Fibroblast of lung (primary cell): ENCODE data around the gene TMEM163. TPM values are rescaled to one million over a fixed set of nuclear protein-coding genes. Genes with fewer than 3 reads are reported as not detected.
"Not testable (repeated sequence)": the region's sequence is repeated elsewhere in the genome, so short reads cannot be mapped to it uniquely, and the experiment has no call there.

Experiments
- DNase-seq, 2 donors: peaks; one replicate each; pipeline versions ENCODE4 v3.0.0 to v3.0.0-alpha.2; 2010; ENCODE audit warnings: low read depth in 2 of 2
- H2AFZ ChIP-seq: 2 replicates; pipeline ENCODE4 v1.5.1; 2012; ENCODE audit warnings: low read length, control low read depth, inconsistent platforms
- H3K27ac ChIP-seq: 2 replicates; pipeline ENCODE4 v1.5.1; 2011; ENCODE audit warnings: low read length, control low read depth; ENCODE audit not compliant: insufficient read depth
- H3K27me3 ChIP-seq: 2 replicates; pipeline ENCODE4 v1.5.1; 2011; ENCODE audit warnings: mild to moderate bottlenecking, low read length; ENCODE audit not compliant: control insufficient read depth, insufficient read depth
- H3K36me3 ChIP-seq: 2 replicates; pipeline ENCODE4 v1.5.1; 2011; ENCODE audit warnings: low read length; ENCODE audit not compliant: control insufficient read depth, insufficient read depth
- H3K4me1 ChIP-seq: 2 replicates; pipeline ENCODE4 v1.5.1; 2011; ENCODE audit warnings: low read length; ENCODE audit not compliant: control insufficient read depth, insufficient read depth; ENCODE audit errors: extremely low read depth
- H3K4me2 ChIP-seq: 2 replicates; pipeline ENCODE4 v1.5.1; 2011; ENCODE audit warnings: low read length, control low read depth; ENCODE audit not compliant: insufficient read depth; ENCODE audit errors: extremely low read depth
- H3K4me3 ChIP-seq, 4 experiments: fragments of 200-600 bp in 1 of 4; sonication (generic) in 1 of 4; replicated peaks in 1 of 4; 2 replicates each; pipeline ENCODE4 v1.5.1; 2011 to 2016; ENCODE audit warnings: low read length in 4 of 4, low read depth in 3 of 4, mild to moderate bottlenecking in 3 of 4, control low read depth in 2 of 4, inconsistent platforms in 1 of 4, mixed read lengths in 1 of 4; ENCODE audit not compliant: insufficient read depth in 1 of 4; ENCODE audit errors: control extremely low read depth in 1 of 4
- H3K79me2 ChIP-seq: 2 replicates; pipeline ENCODE4 v1.5.1; 2012; ENCODE audit warnings: mild to moderate bottlenecking, low read length, inconsistent platforms; ENCODE audit not compliant: control insufficient read depth, insufficient read depth
- H3K9ac ChIP-seq: 2 replicates; pipeline ENCODE4 v1.5.1; 2011; ENCODE audit warnings: mild to moderate bottlenecking, low read length, control low read depth; ENCODE audit not compliant: insufficient read depth
- H3K9me3 ChIP-seq: 2 replicates; pipeline ENCODE4 v1.5.1; 2012; ENCODE audit warnings: low read depth, low read length; ENCODE audit not compliant: control insufficient read depth, insufficient read depth
- H4K20me1 ChIP-seq: 2 replicates; pipeline ENCODE4 v1.5.1; 2011; ENCODE audit warnings: low read length; ENCODE audit not compliant: control insufficient read depth, insufficient read depth; ENCODE audit errors: extremely low read depth
- CTCF ChIP-seq, 2 donors: IDR thresholded peaks in 1 of 2; conservative IDR thresholded peaks in 1 of 2; 1 replicate in 1 of 2; 2 replicates in 1 of 2; pipeline ENCODE4 v1.5.1; 2011 to 2012; ENCODE audit warnings: low read length in 2 of 2, control low read depth in 1 of 2, inconsistent platforms in 1 of 2, low read depth in 1 of 2, mild to moderate bottlenecking in 1 of 2
- EZH2 ChIP-seq: IDR thresholded peaks from 2 replicates; pipeline ENCODE4 v1.5.1; 2012; ENCODE audit warnings: low read length, control low read depth, mild to moderate bottlenecking; ENCODE audit errors: missing control alignments
- polyA plus RNA-seq, 2 donors: library from polyadenylated mRNA; depleted of rRNA in 1 of 2; stranded (reverse) in 1 of 2; unstranded in 1 of 2; fragments of >200 nt; gene quantifications; 2 replicates each; pipeline ENCODE4 v1.2.1, GENCODE V29; 2011 to 2012; ENCODE audit warnings: missing spikeins in 1 of 2
- total RNA-seq: library from RNA; depleted of rRNA; stranded (reverse); fragments of >200 nt; gene quantifications from 2 replicates; pipeline ENCODE4 v1.2.1, GENCODE V29; 2014

Gene TMEM163
- total and polyA plus RNA-seq, 2 donors (not counting 1 experiment from before 2014, with no cell fraction given), result under 0.01 to 0.03 TPM

- H3K9me3 ChIP-seq, result no peaks in the 10 kb centered on the region
- no peak for DNase-seq
- no peak overlapping the region for H3K4me3 ChIP-seq
- H3K79me2 ChIP-seq, result no peaks in the 10 kb centered on the region
- H3K27ac ChIP-seq, result no peak overlapping the region
- H2AFZ ChIP-seq, result no peak overlapping the region
- no peak overlapping the region for H3K9ac ChIP-seq
- H3K36me3 ChIP-seq, result no peaks in the 10 kb centered on the region
- no peak overlapping the region for H3K4me2 ChIP-seq
- no peaks in the 10 kb centered on the region for H3K4me1 ChIP-seq
- peaks cover 2% of the 10 kb centered on the region for H3K27me3 ChIP-seq
- TF ChIP-seq CTCF (conservative IDR thresholded peaks at IDR 0.05 in 1 of 2, IDR thresholded peaks at IDR 0.05 in 1 of 2; ENCODE audit: low read depth in 1 of 2, low read length in 2 of 2) (no peak), EZH2 (no peak)
- no peaks in the 10 kb centered on the region for H4K20me1 ChIP-seq
These were observed 7.1 kb upstream of the TMEM163 start for GRCh38 chr2:134725876-134726275.

- H4K20me1 ChIP-seq, result no peaks in the 10 kb centered on the region
- no peaks in the 10 kb centered on the region for H3K79me2 ChIP-seq
- no peak overlapping the region for H3K4me2 ChIP-seq
- H3K27ac ChIP-seq, result no peak overlapping the region
- no peaks in the 10 kb centered on the region for H3K4me1 ChIP-seq
- no peaks in the 10 kb centered on the region for H3K9me3 ChIP-seq
- H2AFZ ChIP-seq, result no peak overlapping the region
- no peak for DNase-seq
- H3K4me3 ChIP-seq, result no peak overlapping the region
- no peaks in the 10 kb centered on the region for H3K36me3 ChIP-seq
- peaks cover 12% of the 10 kb centered on the region for H3K27me3 ChIP-seq
- TF ChIP-seq CTCF (conservative IDR thresholded peaks at IDR 0.05 in 1 of 2, IDR thresholded peaks at IDR 0.05 in 1 of 2; ENCODE audit: low read depth in 1 of 2, low read length in 2 of 2), result no peak
- TF ChIP-seq EZH2, result no peak
- no peak overlapping the region for H3K9ac ChIP-seq
These were observed 5.5 kb upstream of the TMEM163 start for GRCh38 chr2:134724341-134724740.

GRCh38 chr2:134723742-134724141 is 4.9 kb upstream of the TMEM163 start:
- not testable (repeated sequence) for H4K20me1 ChIP-seq, H3K27ac ChIP-seq, H3K9me3 ChIP-seq, H3K36me3 ChIP-seq, H3K4me1 ChIP-seq, H3K4me3 ChIP-seq, H3K4me2 ChIP-seq, H3K9ac ChIP-seq, DNase-seq, H2AFZ ChIP-seq, H3K79me2 ChIP-seq
- H3K27me3 ChIP-seq, result peaks cover 14% of the 10 kb centered on the region
